Neural progenitor cell (in vitro differentiated cells): ENCODE data around the gene TAX1BP1. TPM values are rescaled to one million over a fixed set of nuclear protein-coding genes. Genes with fewer than 3 reads are reported as not detected.

Experiments
- DNase-seq: peaks from one replicate; pipeline ENCODE4 v3.0.0-alpha.2; 2016; ENCODE audit warnings: low spot score
- H2AFZ ChIP-seq: fragments of 200-600 bp; sonication (generic); replicated peaks from 2 replicates; pipeline ENCODE4 v1.6.1; 2016; ENCODE audit warnings: antibody characterized with exemption
- H3F3A ChIP-seq: fragments of 200-600 bp; sonication (generic); 2 replicates; pipeline ENCODE4 v1.6.1; 2016; ENCODE audit warnings: antibody characterized with exemption, low read depth
- H3K27ac ChIP-seq: fragments of 200-600 bp; sonication (generic); 2 replicates; pipeline ENCODE4 v1.5.1; 2016; ENCODE audit warnings: mild to moderate bottlenecking
- H3K27me3 ChIP-seq: fragments of 200-600 bp; sonication (generic); 2 replicates; pipeline ENCODE4 v1.6.1; 2016; ENCODE audit warnings: mild to moderate bottlenecking, moderate library complexity
- H3K36me3 ChIP-seq: fragments of 200-600 bp; sonication (generic); 2 replicates; pipeline ENCODE4 v1.5.1; 2016
- H3K4me1 ChIP-seq: fragments of 200-600 bp; sonication (generic); 2 replicates; pipeline ENCODE4 v1.6.1; 2016; ENCODE audit warnings: mixed run types
- H3K4me2 ChIP-seq: fragments of 200-600 bp; sonication (generic); 2 replicates; pipeline ENCODE4 v1.6.1; 2016
- H3K4me3 ChIP-seq: fragments of 200-600 bp; sonication (generic); 2 replicates; pipeline ENCODE4 v1.5.1; 2016
- H3K79me2 ChIP-seq: fragments of 200-600 bp; sonication (generic); 2 replicates; pipeline ENCODE4 v1.6.1; 2016; ENCODE audit warnings: low read depth
- H3K9ac ChIP-seq: fragments of 200-600 bp; sonication (generic); 2 replicates; pipeline ENCODE4 v1.6.1; 2016
- H3K9me3 ChIP-seq: fragments of 200-600 bp; sonication (generic); 2 replicates; pipeline ENCODE4 v1.5.1; 2016; ENCODE audit warnings: low read depth
- H4K20me1 ChIP-seq: fragments of 200-600 bp; sonication (generic); 2 replicates; pipeline ENCODE4 v1.6.1; 2016; ENCODE audit warnings: low read depth
- H3K27ac Mint-ChIP-seq: 3 replicates; pipeline ENCODE4 v1.8.0; 2021; ENCODE audit warnings: mixed read lengths
- H3K27me3 Mint-ChIP-seq: 2 replicates; pipeline ENCODE4 v1.8.0; 2022; ENCODE audit warnings: low read depth, mild to moderate bottlenecking, inconsistent platforms, moderate library complexity, mixed read lengths; ENCODE audit not compliant: insufficient read depth
- H3K36me3 Mint-ChIP-seq: 3 replicates; pipeline ENCODE4 v1.8.0; 2021; ENCODE audit warnings: mixed read lengths
- H3K4me1 Mint-ChIP-seq: 3 replicates; pipeline ENCODE4 v1.8.0; 2021; ENCODE audit warnings: mixed read lengths
- H3K4me3 Mint-ChIP-seq: 3 replicates; pipeline ENCODE4 v1.8.0; 2021; ENCODE audit warnings: mild to moderate bottlenecking, moderate library complexity, mixed read lengths
- H3K9me3 Mint-ChIP-seq: 3 replicates; pipeline ENCODE4 v1.8.0; 2020; ENCODE audit warnings: mixed read lengths
- CTCF ChIP-seq: fragments of 200-600 bp; sonication (generic); IDR thresholded peaks from 2 replicates; pipeline ENCODE4 v1.5.1; 2017; ENCODE audit warnings: antibody characterized with exemption, mild to moderate bottlenecking
- EZH2 ChIP-seq: fragments of 200-600 bp; sonication (generic); IDR thresholded peaks from 2 replicates; pipeline ENCODE4 v1.6.1; 2017; ENCODE audit warnings: antibody characterized with exemption, mild to moderate bottlenecking, moderate library complexity
- EZH2phosphoT487 ChIP-seq: fragments of 200-600 bp; sonication (generic); IDR thresholded peaks from 2 replicates; pipeline ENCODE4 v1.6.1; 2017; ENCODE audit warnings: antibody characterized with exemption
- total RNA-seq: library from RNA; depleted of rRNA; stranded (reverse); fragments of >200 nt; gene quantifications from 2 replicates; pipeline ENCODE4 v1.2.3, GENCODE V29; 2015; ENCODE audit warnings: low replicate concordance

TAX1BP1 gene
- total RNA-seq, 1 donor from 2014 or later: 80.0 TPM

GRCh38 chr7:27763983-27764508, 24.1 kb downstream of the TAX1BP1 start:
- no peak overlapping the region for H3K9ac ChIP-seq
- Mint-ChIP-seq H3K36me3 (peaks cover 27% of the 10 kb centered on the region), H3K4me1 (no peaks in the 10 kb centered on the region), H3K4me3 (no peak overlapping the region), H3K9me3 (peaks cover 4% of the 10 kb centered on the region), H3K27ac (no peak overlapping the region), H3K27me3 (no peaks in the 10 kb centered on the region)
- no peak overlapping the region for H3K27ac ChIP-seq
- TF ChIP-seq EZH2phosphoT487 (no peak), EZH2 (no peak), CTCF (no peak)
- peaks cover 10% of the 10 kb centered on the region for H3K79me2 ChIP-seq
- no peaks in the 10 kb centered on the region for H3K9me3 ChIP-seq
- H3K4me2 ChIP-seq: no peak overlapping the region
- H2AFZ ChIP-seq: no peak overlapping the region
- DNase-seq: no peak
- H3K4me3 ChIP-seq: no peak overlapping the region
- no peaks in the 10 kb centered on the region for H3F3A ChIP-seq
- no peaks in the 10 kb centered on the region for H4K20me1 ChIP-seq
- no peaks in the 10 kb centered on the region for H3K27me3 ChIP-seq
- H3K36me3 ChIP-seq: peaks cover 11% of the 10 kb centered on the region
- no peaks in the 10 kb centered on the region for H3K4me1 ChIP-seq

- H3K4me1 ChIP-seq: no peaks in the 10 kb centered on the region
- H3F3A ChIP-seq: no peaks in the 10 kb centered on the region
- H3K79me2 ChIP-seq: peaks cover 10% of the 10 kb centered on the region
- H3K4me3 Mint-ChIP-seq: no peak overlapping the region
- H3K27me3 Mint-ChIP-seq: no peaks in the 10 kb centered on the region
- H3K9ac ChIP-seq: no peak overlapping the region
- H3K27ac Mint-ChIP-seq: no peak overlapping the region
- H3K36me3 Mint-ChIP-seq: peaks cover 23% of the 10 kb centered on the region
- H2AFZ ChIP-seq: no peak overlapping the region
- H3K9me3 ChIP-seq: no peaks in the 10 kb centered on the region
- H3K4me3 ChIP-seq: no peak overlapping the region
- H4K20me1 ChIP-seq: no peaks in the 10 kb centered on the region
- peaks cover 4% of the 10 kb centered on the region for H3K9me3 Mint-ChIP-seq
- peaks cover 14% of the 10 kb centered on the region for H3K36me3 ChIP-seq
- TF ChIP-seq CTCF (no peak), EZH2 (no peak), EZH2phosphoT487 (no peak)
- no peak overlapping the region for H3K27ac ChIP-seq
- DNase-seq: no peak
- no peak overlapping the region for H3K4me2 ChIP-seq
- no peaks in the 10 kb centered on the region for H3K4me1 Mint-ChIP-seq
- no peaks in the 10 kb centered on the region for H3K27me3 ChIP-seq
Observed at GRCh38 chr7:27765841-27766240, 25.9 kb downstream of the TAX1BP1 start.

GRCh38 chr7:27767374-27767773, 27.4 kb downstream of the TAX1BP1 start:
- H3K27me3 Mint-ChIP-seq: no peaks in the 10 kb centered on the region
- no peaks in the 10 kb centered on the region for H4K20me1 ChIP-seq
- H3K4me1 Mint-ChIP-seq: no peaks in the 10 kb centered on the region
- no peak overlapping the region for H3K4me3 ChIP-seq
- TF ChIP-seq EZH2: no peak
- TF ChIP-seq CTCF: no peak
- no peak for TF ChIP-seq EZH2phosphoT487
- no peaks in the 10 kb centered on the region for H3K4me1 ChIP-seq
- peaks cover 8% of the 10 kb centered on the region for H3K36me3 ChIP-seq
- peaks cover 18% of the 10 kb centered on the region for H3K36me3 Mint-ChIP-seq
- no peak for DNase-seq
- peaks cover 10% of the 10 kb centered on the region for H3K79me2 ChIP-seq
- no peaks in the 10 kb centered on the region for H3F3A ChIP-seq
- no peaks in the 10 kb centered on the region for H3K9me3 ChIP-seq
- no peak overlapping the region for H2AFZ ChIP-seq
- no peaks in the 10 kb centered on the region for H3K27me3 ChIP-seq
- no peak overlapping the region for H3K9ac ChIP-seq
- H3K27ac ChIP-seq: no peak overlapping the region
- H3K4me2 ChIP-seq: no peak overlapping the region
- no peak overlapping the region for H3K27ac Mint-ChIP-seq
- H3K4me3 Mint-ChIP-seq: no peak overlapping the region
- no peaks in the 10 kb centered on the region for H3K9me3 Mint-ChIP-seq
